Measurements from ENCODE around the gene NAALADL1. TPM values are rescaled to one million over a fixed set of nuclear protein-coding genes. Genes with fewer than 3 reads are reported as not detected.

NAALADL1 gene
- total and polyA plus RNA-seq, 2 donors, result 11.7 to 38.1 TPM

- Histone ChIP-seq H3K4me3 (ENCODE audit: low read depth, low read length) (no peak overlapping the region), H3K36me3 (ENCODE audit: insufficient read depth) (peaks cover 5% of the 10 kb centered on the region), H3K4me1 (ENCODE audit: insufficient read depth) (no peaks in the 10 kb centered on the region), H3K27ac (ENCODE audit: low read depth) (no peak overlapping the region)
- DNase-seq (ENCODE audit: extremely low spot score), result no peak
- 94% methylated on average over 15 of the region's 15 CpGs for WGBS
Measured at GRCh38 chr11:65087827-65088226, 29.5 kb upstream of the NAALADL1 start.

- no peaks in the 10 kb centered on the region for H3K4me1 ChIP-seq (ENCODE audit: insufficient read depth)
- H3K4me3 ChIP-seq (ENCODE audit: low read depth, low read length), result no peak overlapping the region
- no peak for DNase-seq (ENCODE audit: extremely low spot score)
- no peak overlapping the region for H3K27ac ChIP-seq (ENCODE audit: low read depth)
- peaks cover 5% of the 10 kb centered on the region for H3K36me3 ChIP-seq (ENCODE audit: insufficient read depth)
- 90% methylated on average over 11 of the region's 11 CpGs for WGBS
Measured at GRCh38 chr11:65087216-65087615, 28.9 kb upstream of the NAALADL1 start.

GRCh38 chr11:65086809-65087208, 28.5 kb upstream of the NAALADL1 start:
- H3K36me3 ChIP-seq (ENCODE audit: insufficient read depth), result peaks cover 5% of the 10 kb centered on the region
- no peaks in the 10 kb centered on the region for H3K4me1 ChIP-seq (ENCODE audit: insufficient read depth)
- no peak overlapping the region for H3K4me3 ChIP-seq (ENCODE audit: low read depth, low read length)
- WGBS, result 90% methylated on average over 9 of the region's 9 CpGs
- no peak overlapping the region for H3K27ac ChIP-seq (ENCODE audit: low read depth)
- no peak for DNase-seq (ENCODE audit: extremely low spot score)

- Histone ChIP-seq H3K36me3 (ENCODE audit: insufficient read depth) (peaks cover 5% of the 10 kb centered on the region), H3K4me1 (ENCODE audit: insufficient read depth) (no peaks in the 10 kb centered on the region), H3K4me3 (ENCODE audit: low read depth, low read length) (no peak overlapping the region), H3K27ac (ENCODE audit: low read depth) (no peak overlapping the region)
- no peak for DNase-seq (ENCODE audit: extremely low spot score)
- WGBS, result 91% methylated on average over 4 of the region's 4 CpGs
Measured at GRCh38 chr11:65085446-65085845, 27.1 kb upstream of the NAALADL1 start.

- Histone ChIP-seq H3K36me3 (ENCODE audit: insufficient read depth) (peaks cover 5% of the 10 kb centered on the region), H3K4me3 (ENCODE audit: low read depth, low read length) (peak overlapping the region; percentile 68), H3K27ac (ENCODE audit: low read depth) (peak overlapping the region; percentile 98), H3K4me1 (ENCODE audit: insufficient read depth) (no peaks in the 10 kb centered on the region)
- no peak for DNase-seq (ENCODE audit: extremely low spot score)
- WGBS, result 41% methylated on average over 23 of the region's 23 CpGs
Measured at GRCh38 chr11:65084598-65085375, 26.4 kb upstream of the NAALADL1 start.

- peak; percentile 87 for DNase-seq (ENCODE audit: extremely low spot score)
- Histone ChIP-seq H3K36me3 (ENCODE audit: insufficient read depth) (peaks cover 5% of the 10 kb centered on the region), H3K4me3 (ENCODE audit: low read depth, low read length) (peak within 1 kb of the TSS; percentile 68), H3K4me1 (ENCODE audit: insufficient read depth) (no peaks in the 10 kb centered on the region), H3K27ac (ENCODE audit: low read depth) (peak within 1 kb of the TSS; percentile 98)
- under 1% methylated on average over 79 of the region's 79 CpGs for WGBS
Measured at GRCh38 chr11:65083834-65084597, 25.7 kb upstream of the NAALADL1 start, which contains the start of the genes CDCA5 and ZFPL1. TSS of gene CDCA5 (minus strand) at chr11:65084040. CDS start at chr11:65083978, 62 bp downstream. TSS of gene ZFPL1 (plus strand) at chr11:65084222. CDS start at chr11:65084699, 477 bp downstream.

GRCh38 chr11:65083134-65083833, 24.9 kb upstream of the NAALADL1 start:
- H3K27ac ChIP-seq (ENCODE audit: low read depth), result peak overlapping the region; percentile 53
- H3K36me3 ChIP-seq (ENCODE audit: insufficient read depth), result peaks cover 5% of the 10 kb centered on the region
- no peaks in the 10 kb centered on the region for H3K4me1 ChIP-seq (ENCODE audit: insufficient read depth)
- peak overlapping the region; percentile 68 for H3K4me3 ChIP-seq (ENCODE audit: low read depth, low read length)
- WGBS, result 5% methylated on average over 13 of the region's 13 CpGs
- no peak for DNase-seq (ENCODE audit: extremely low spot score)

GRCh38 chr11:65078786-65079342, 20.5 kb upstream of the NAALADL1 start:
- Histone ChIP-seq H3K4me3 (ENCODE audit: low read depth, low read length) (no peak overlapping the region), H3K36me3 (ENCODE audit: insufficient read depth) (no peaks in the 10 kb centered on the region), H3K4me1 (ENCODE audit: insufficient read depth) (no peaks in the 10 kb centered on the region), H3K27ac (ENCODE audit: low read depth) (no peak overlapping the region)
- WGBS, result 93% methylated on average over 9 of the region's 9 CpGs
- DNase-seq (ENCODE audit: extremely low spot score), result no peak

- 60% methylated on average over 3 of the region's 3 CpGs for WGBS
- Histone ChIP-seq H3K27ac (ENCODE audit: low read depth) (no peak overlapping the region), H3K36me3 (ENCODE audit: insufficient read depth) (no peaks in the 10 kb centered on the region), H3K4me3 (ENCODE audit: low read depth, low read length) (no peak overlapping the region), H3K4me1 (ENCODE audit: insufficient read depth) (no peaks in the 10 kb centered on the region)
- no peak for DNase-seq (ENCODE audit: extremely low spot score)
Measured at GRCh38 chr11:65078151-65078550, 19.8 kb upstream of the NAALADL1 start.

- WGBS, result 63% methylated on average over 4 of the region's 4 CpGs
- no peak overlapping the region for H3K27ac ChIP-seq (ENCODE audit: low read depth)
Measured at GRCh38 chr11:65077451-65077850, 19.1 kb upstream of the NAALADL1 start.

GRCh38 chr11:65072631-65072966, 14.2 kb upstream of the NAALADL1 start:
- no peak for DNase-seq (ENCODE audit: extremely low spot score)
- Histone ChIP-seq H3K4me3 (ENCODE audit: low read depth, low read length) (no peak overlapping the region), H3K4me1 (ENCODE audit: insufficient read depth) (no peaks in the 10 kb centered on the region), H3K27ac (ENCODE audit: low read depth) (no peak overlapping the region), H3K36me3 (ENCODE audit: insufficient read depth) (no peaks in the 10 kb centered on the region)
- 58% methylated on average over 1 of the region's 1 CpG for WGBS

More at GRCh38 chr11:65077451-65077850, 19.1 kb upstream of the NAALADL1 start:
- no peak overlapping the region for H3K4me3 ChIP-seq (ENCODE audit: low read depth, low read length)
- H3K4me1 ChIP-seq (ENCODE audit: insufficient read depth), result no peaks in the 10 kb centered on the region
- DNase-seq (ENCODE audit: extremely low spot score), result no peak
- no peaks in the 10 kb centered on the region for H3K36me3 ChIP-seq (ENCODE audit: insufficient read depth)

GRCh38 chr11:65071907-65072630, 13.7 kb upstream of the NAALADL1 start:
- no peaks in the 10 kb centered on the region for H3K36me3 ChIP-seq (ENCODE audit: insufficient read depth)
- no peak overlapping the region for H3K4me3 ChIP-seq (ENCODE audit: low read depth, low read length)
- H3K4me1 ChIP-seq (ENCODE audit: insufficient read depth), result no peaks in the 10 kb centered on the region
- 66% methylated on average over 4 of the region's 4 CpGs for WGBS
- H3K27ac ChIP-seq (ENCODE audit: low read depth), result no peak overlapping the region
- DNase-seq (ENCODE audit: extremely low spot score), result no peak

GRCh38 chr11:65069217-65069616, 10.9 kb upstream of the NAALADL1 start:
- WGBS, result 65% methylated on average over 9 of the region's 9 CpGs
- Histone ChIP-seq H3K27ac (ENCODE audit: low read depth) (no peak overlapping the region), H3K4me3 (ENCODE audit: low read depth, low read length) (no peak overlapping the region)

More at GRCh38 chr11:65069217-65069616, 10.9 kb upstream of the NAALADL1 start:
- DNase-seq (ENCODE audit: extremely low spot score), result no peak
- Histone ChIP-seq H3K36me3 (ENCODE audit: insufficient read depth) (no peaks in the 10 kb centered on the region), H3K4me1 (ENCODE audit: insufficient read depth) (no peaks in the 10 kb centered on the region)
